ENCODE data around the gene PRXL2A.

Gene PRXL2A

GRCh38 chr10:80444124-80444523 is 35.8 kb downstream of the PRXL2A start:
- H3K27ac ChIP-seq: no peak overlapping the region
- no peak overlapping the region for H3K4me3 ChIP-seq (ENCODE audit: low read depth, low read length)
- DNase-seq: no peak
- in situ Hi-C loops (cut with HindIII; ENCODE audit: low pct_ligation_motif_present, low sequenced_read_pairs): no loop called here
- no peaks in the 10 kb centered on the region for H3K36me3 ChIP-seq (replicated peaks)
- H3K27me3 ChIP-seq (replicated peaks): no peaks in the 10 kb centered on the region
- no peak for TF ChIP-seq CTCF (IDR thresholded peaks at IDR 0.05; ENCODE audit: low read depth, low read length, missing control alignments)

DNA sequence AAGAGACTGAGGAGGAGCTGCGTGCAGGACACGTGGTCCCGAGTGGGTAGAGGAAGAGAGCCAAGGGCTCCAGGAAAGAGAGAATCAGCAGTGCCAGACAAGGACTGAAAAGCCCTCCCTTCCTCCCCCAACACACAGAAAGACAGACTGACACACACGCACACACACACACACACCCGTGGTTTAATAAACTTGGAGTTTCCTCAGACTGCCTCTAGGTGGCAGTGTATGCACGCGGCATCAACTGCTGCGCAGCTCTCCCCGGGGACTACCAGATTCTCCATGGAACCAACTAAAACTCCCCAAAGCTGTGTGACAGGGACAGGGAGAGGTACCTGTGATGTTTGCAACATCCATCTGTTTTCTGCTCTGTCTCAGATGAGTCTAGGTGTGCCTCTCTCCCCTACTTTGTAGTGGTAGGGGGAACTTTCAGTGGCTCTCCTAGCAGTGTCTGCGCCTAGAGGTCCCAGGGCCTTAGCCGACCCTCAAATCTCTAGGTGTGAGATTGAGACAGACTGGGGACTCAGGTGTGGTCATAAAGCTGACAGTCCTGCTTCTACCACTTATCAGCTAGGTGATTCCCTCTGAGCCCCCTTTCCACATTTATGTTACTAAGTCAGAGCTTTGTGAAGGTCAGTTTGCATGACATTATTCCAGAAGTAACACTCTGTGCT is 36.4 kb downstream of the PRXL2A start:
- in situ Hi-C loops (cut with HindIII; ENCODE audit: low pct_ligation_motif_present, low sequenced_read_pairs): no loop called here
- Histone ChIP-seq H3K27me3 (replicated peaks) (no peaks in the 10 kb centered on the region), H3K27ac (no peak overlapping the region), H3K4me3 (ENCODE audit: low read depth, low read length) (no peak overlapping the region), H3K36me3 (replicated peaks) (no peaks in the 10 kb centered on the region)
- peak; percentile 56 for DNase-seq
- TF ChIP-seq CTCF (IDR thresholded peaks at IDR 0.05; ENCODE audit: low read depth, low read length, missing control alignments): peak; percentile 89

DNA sequence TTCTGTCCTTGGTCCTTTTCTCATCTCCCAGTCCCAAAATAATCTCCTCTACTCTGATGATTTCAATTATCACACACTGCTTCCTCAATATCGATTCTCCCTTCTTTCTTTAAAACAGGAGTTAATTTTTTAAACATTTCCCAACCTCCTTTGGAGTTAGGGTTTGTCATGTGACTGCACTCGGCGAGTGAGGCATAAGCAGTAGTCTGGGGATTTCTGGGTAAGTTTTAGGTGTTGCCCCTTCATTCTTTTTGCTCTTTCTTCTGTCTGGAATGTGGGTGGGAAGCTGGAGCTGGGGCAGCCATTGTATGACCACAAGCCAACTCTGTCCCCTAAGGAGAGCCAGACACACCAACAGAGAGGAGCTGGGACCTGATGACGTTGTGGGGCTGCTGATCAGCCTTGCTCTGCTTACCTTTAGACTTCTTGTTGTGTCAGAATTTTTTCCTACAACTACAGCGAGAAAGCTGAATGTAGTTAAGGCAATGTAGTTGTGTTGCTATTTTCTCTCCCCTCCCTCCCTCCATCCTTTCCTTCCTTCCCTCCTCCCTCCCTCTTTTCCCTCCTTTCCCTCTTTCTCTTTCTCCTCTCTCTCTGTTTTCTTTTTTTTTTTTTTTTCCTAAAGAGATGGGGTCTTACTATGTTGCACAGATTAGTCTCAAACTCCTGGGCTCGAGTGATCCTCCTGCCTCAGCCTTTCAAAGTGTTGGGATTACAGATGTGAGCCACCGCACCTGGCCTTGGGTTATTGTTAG is 39.3 kb downstream of the PRXL2A start:
- Histone ChIP-seq H3K36me3 (replicated peaks) (no peaks in the 10 kb centered on the region), H3K27ac (no peak overlapping the region), H3K4me3 (ENCODE audit: low read depth, low read length) (no peak overlapping the region), H3K27me3 (replicated peaks) (no peaks in the 10 kb centered on the region)
- in situ Hi-C loops (cut with HindIII; ENCODE audit: low pct_ligation_motif_present, low sequenced_read_pairs): no loop called here
- DNase-seq: no peak
- no peak for TF ChIP-seq CTCF (IDR thresholded peaks at IDR 0.05; ENCODE audit: low read depth, low read length, missing control alignments)

DNA sequence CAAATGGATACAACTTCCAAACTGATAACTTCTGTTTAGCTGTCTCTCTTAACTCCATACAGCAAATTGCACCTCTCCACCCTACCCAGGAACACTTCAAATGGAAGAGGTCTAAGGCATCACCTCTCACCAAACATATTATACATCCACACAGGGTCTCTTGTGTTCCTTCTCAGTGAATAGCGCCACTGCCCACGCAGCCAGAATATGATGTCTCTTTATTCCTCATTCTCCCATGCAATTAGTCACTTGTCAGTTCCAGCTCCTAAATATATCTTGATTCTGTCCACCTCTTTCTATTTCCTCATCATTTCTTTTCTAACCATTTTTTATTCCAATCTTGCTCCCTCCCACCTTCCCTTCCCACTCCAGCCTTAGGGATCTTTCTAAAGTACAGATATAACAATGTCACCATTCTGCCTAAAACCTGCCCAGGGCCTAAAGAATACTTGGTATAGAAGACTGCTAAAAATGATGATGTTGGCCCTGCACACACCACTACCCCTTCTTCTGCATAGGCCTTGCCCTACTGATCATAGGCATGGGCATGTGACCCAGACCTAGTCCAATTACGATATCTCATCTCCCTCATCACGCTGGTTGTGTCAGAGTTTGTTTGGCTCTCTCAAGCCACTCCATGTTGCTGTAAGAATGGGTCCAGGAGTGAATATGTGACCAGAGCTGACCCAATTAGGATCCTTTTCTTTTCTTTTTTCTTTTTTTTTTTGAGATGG is 40.0 kb downstream of the PRXL2A start:
- no peak overlapping the region for H3K27ac ChIP-seq
- H3K36me3 ChIP-seq (replicated peaks): no peaks in the 10 kb centered on the region
- no peak overlapping the region for H3K4me3 ChIP-seq (ENCODE audit: low read depth, low read length)
- no peaks in the 10 kb centered on the region for H3K27me3 ChIP-seq (replicated peaks)
- no peak for TF ChIP-seq CTCF (IDR thresholded peaks at IDR 0.05; ENCODE audit: low read depth, low read length, missing control alignments)
- in situ Hi-C loops (cut with HindIII; ENCODE audit: low pct_ligation_motif_present, low sequenced_read_pairs): no loop called here
- no peak for DNase-seq

DNA sequence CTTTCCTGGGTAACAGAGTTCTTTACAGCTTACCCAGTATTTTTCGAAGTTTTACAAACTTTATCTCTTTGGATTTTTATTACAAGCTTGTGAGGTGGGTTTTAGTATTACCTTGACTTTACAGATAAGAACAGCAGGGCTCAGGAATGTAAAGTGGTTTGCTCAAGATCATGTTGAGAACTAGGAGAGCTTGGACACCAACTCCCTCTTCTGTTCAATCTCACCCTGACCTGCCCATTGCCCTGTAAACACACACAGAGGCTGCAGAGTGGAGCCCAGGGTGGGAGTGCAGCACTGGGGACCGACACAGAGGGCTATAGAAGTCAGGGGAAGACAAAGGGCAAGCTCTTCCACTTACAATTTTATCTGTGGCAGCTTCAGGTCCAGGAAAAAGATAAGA is 41.2 kb downstream of the PRXL2A start:
- no peaks in the 10 kb centered on the region for H3K27me3 ChIP-seq (replicated peaks)
- no peak overlapping the region for H3K27ac ChIP-seq
- in situ Hi-C loops (cut with HindIII; ENCODE audit: low pct_ligation_motif_present, low sequenced_read_pairs): no loop called here
- no peak overlapping the region for H3K4me3 ChIP-seq (ENCODE audit: low read depth, low read length)
- no peak for DNase-seq
- H3K36me3 ChIP-seq (replicated peaks): no peaks in the 10 kb centered on the region
- no peak for TF ChIP-seq CTCF (IDR thresholded peaks at IDR 0.05; ENCODE audit: low read depth, low read length, missing control alignments)

All from brain microvascular endothelial cell (primary cell).